HEK293 (cell line): Measurements from ENCODE around the gene AFDN.
A peak's percentile ranks its signal among the peaks of the same experiment; 100 is the strongest.

Source experiments
- CTCF ChIA-PET: fragments of 350-600 bp; formaldehyde crosslinking; extraction: SDS; loops from one replicate; lab custom pipeline; 2021; ENCODE audit warnings: antibody characterized with exemption; lab: Yijun Ruan, JAX
- POLR2A ChIA-PET: fragments of 300-600 bp; formaldehyde crosslinking; extraction: SDS; loops from one replicate; lab custom pipeline; 2020; ENCODE audit warnings: antibody characterized with exemption, inconsistent platforms; lab: Yijun Ruan, JAX
- H3K27ac ChIP-seq: fragments of 200-500 bp; sonication (Bioruptor generic); 2 replicates; pipeline ENCODE4 v1.5.1; 2014; ENCODE audit warnings: low read depth, low read length, control low read depth, inconsistent platforms; ENCODE audit errors: extremely low read depth
- H3K36me3 ChIP-seq, 2 experiments: fragments of 200-500 bp in 1 of 2; sonication (Bioruptor generic) in 1 of 2; 1 replicate in 1 of 2; 2 replicates in 1 of 2; pipeline ENCODE4 v1.5.1; 2014 to 2017; ENCODE audit warnings: inconsistent platforms in 2 of 2, low read length in 2 of 2; ENCODE audit not compliant: control insufficient read depth in 2 of 2, insufficient read depth in 1 of 2
- H3K4me1 ChIP-seq: fragments of 200-500 bp; sonication (Bioruptor generic); 2 replicates; pipeline ENCODE4 v1.5.1; 2014; ENCODE audit warnings: mild to moderate bottlenecking, low read length, inconsistent platforms; ENCODE audit not compliant: control insufficient read depth, insufficient read depth
- H3K4me3 ChIP-seq: 2 replicates; pipeline ENCODE4 v1.5.1; 2011; ENCODE audit warnings: low read depth, mild to moderate bottlenecking, control low read depth, low read length, moderate library complexity
- H3K9me3 ChIP-seq: fragments of 200-500 bp; sonication (Bioruptor generic); 2 replicates; pipeline ENCODE4 v1.5.1; 2014; ENCODE audit warnings: low read depth, low read length, inconsistent platforms; ENCODE audit not compliant: control insufficient read depth, insufficient read depth
- BCL11A ChIP-seq: fragments of 450-650 bp; formaldehyde crosslinking; IDR thresholded peaks from 2 replicates; pipeline ENCODE4 v1.5.1; 2016; ENCODE audit warnings: low read depth, missing biosample characterization, missing genetic modification characterization
- GLI2 ChIP-seq: fragments of 450-650 bp; formaldehyde crosslinking; IDR thresholded peaks from 2 replicates; pipeline ENCODE4; 2017; ENCODE audit warnings: missing biosample characterization, missing genetic modification characterization, low read depth, borderline replicate concordance
- GLIS2 ChIP-seq: fragments of 450-650 bp; formaldehyde crosslinking; IDR thresholded peaks from 2 replicates; pipeline ENCODE4 v1.5.1; 2016; ENCODE audit warnings: missing biosample characterization, missing genetic modification characterization
- HOXD13 ChIP-seq: sonication (generic); formaldehyde crosslinking; IDR thresholded peaks from 2 replicates; pipeline ENCODE4 v1.8.0; 2022; ENCODE audit warnings: missing genetic modification reagents, borderline replicate concordance
- KLF10 ChIP-seq: fragments of 450-650 bp; IDR thresholded peaks from 2 replicates; pipeline ENCODE4 v1.5.1; 2018; ENCODE audit warnings: missing biosample characterization, mild to moderate bottlenecking, missing genetic modification characterization
- KLF16 ChIP-seq: fragments of 450-650 bp; formaldehyde crosslinking; IDR thresholded peaks from 2 replicates; pipeline ENCODE4 v1.5.1; 2017; ENCODE audit warnings: missing biosample characterization, missing genetic modification characterization
- KLF8 ChIP-seq: fragments of 450-650 bp; formaldehyde crosslinking; IDR thresholded peaks from 2 replicates; pipeline ENCODE4 v1.5.1; 2016; ENCODE audit warnings: missing biosample characterization, missing genetic modification characterization
- MZF1 ChIP-seq: fragments of 450-650 bp; formaldehyde crosslinking; IDR thresholded peaks from 2 replicates; pipeline ENCODE4 v1.5.1; 2017; ENCODE audit warnings: missing biosample characterization, missing genetic modification characterization, borderline replicate concordance
- PATZ1 ChIP-seq: fragments of 450-650 bp; formaldehyde crosslinking; IDR thresholded peaks from 2 replicates; pipeline ENCODE4 v1.5.1; 2016; ENCODE audit warnings: missing biosample characterization, missing genetic modification characterization
- PRDM10 ChIP-seq: fragments of 450-650 bp; formaldehyde crosslinking; IDR thresholded peaks from 2 replicates; pipeline ENCODE4 v1.5.1; 2016; ENCODE audit warnings: missing biosample characterization, missing genetic modification characterization
- SETDB1 ChIP-seq: IDR thresholded peaks from one replicate; pipeline ENCODE4 v1.6.1; 2017; ENCODE audit warnings: mild to moderate bottlenecking, low read length, moderate library complexity, mixed read lengths; ENCODE audit not compliant: insufficient read length
- SP2 ChIP-seq: fragments of 450-650 bp; formaldehyde crosslinking; IDR thresholded peaks from 2 replicates; pipeline ENCODE4 v1.5.1; 2016; ENCODE audit warnings: missing biosample characterization, missing genetic modification characterization
- YY1 ChIP-seq: fragments of 450-650 bp; formaldehyde crosslinking; IDR thresholded peaks from 2 replicates; pipeline ENCODE4 v1.5.1; 2018; ENCODE audit warnings: missing biosample characterization, missing genetic modification characterization
- ZBTB11 ChIP-seq: fragments of 450-650 bp; formaldehyde crosslinking; conservative IDR thresholded peaks from 2 replicates; pipeline ENCODE4 v1.5.1; 2016; ENCODE audit warnings: low read depth, missing biosample characterization, missing genetic modification characterization
- ZBTB20 ChIP-seq: fragments of 450-650 bp; formaldehyde crosslinking; IDR thresholded peaks from 2 replicates; pipeline ENCODE4 v1.5.1; 2016; ENCODE audit warnings: missing biosample characterization, missing genetic modification characterization
- ZBTB26 ChIP-seq: fragments of 450-650 bp; formaldehyde crosslinking; optimal IDR thresholded peaks from 2 replicates; pipeline ENCODE3; 2016; ENCODE audit warnings: missing biosample characterization, mild to moderate bottlenecking, missing genetic modification characterization
- ZBTB8A ChIP-seq: fragments of 450-650 bp; formaldehyde crosslinking; IDR thresholded peaks from 2 replicates; pipeline ENCODE4 v1.5.1; 2016; ENCODE audit warnings: missing biosample characterization, missing genetic modification characterization
- ZNF10 ChIP-seq: fragments of 450-650 bp; formaldehyde crosslinking; IDR thresholded peaks from 2 replicates; pipeline ENCODE4 v1.5.1; 2017; ENCODE audit warnings: missing biosample characterization, missing genetic modification characterization
- ZNF16 ChIP-seq: fragments of 450-650 bp; formaldehyde crosslinking; IDR thresholded peaks from 2 replicates; pipeline ENCODE4 v1.5.1; 2016; ENCODE audit warnings: low read depth, missing biosample characterization, missing genetic modification characterization
- ZNF2 ChIP-seq: fragments of 450-650 bp; formaldehyde crosslinking; IDR thresholded peaks from 2 replicates; pipeline ENCODE4 v1.5.1; 2016; ENCODE audit warnings: missing biosample characterization, missing genetic modification characterization
- ZNF223 ChIP-seq: fragments of 450-650 bp; formaldehyde crosslinking; IDR thresholded peaks from 2 replicates; pipeline ENCODE4 v1.5.1; 2016; ENCODE audit warnings: missing biosample characterization, missing genetic modification characterization
- ZNF324 ChIP-seq: fragments of 450-650 bp; formaldehyde crosslinking; IDR thresholded peaks from 2 replicates; pipeline ENCODE4 v1.5.1; 2016; ENCODE audit warnings: missing biosample characterization, missing genetic modification characterization
- ZNF335 ChIP-seq: fragments of 450-650 bp; formaldehyde crosslinking; conservative IDR thresholded peaks from 2 replicates; pipeline ENCODE4 v1.5.1; 2016; ENCODE audit warnings: missing biosample characterization, missing genetic modification characterization
- ZNF341 ChIP-seq: fragments of 450-650 bp; formaldehyde crosslinking; IDR thresholded peaks from 2 replicates; pipeline ENCODE4; 2016; ENCODE audit warnings: low read depth, missing biosample characterization, missing genetic modification characterization
- ZNF549 ChIP-seq: fragments of 450-650 bp; IDR thresholded peaks from 2 replicates; pipeline ENCODE4 v1.5.1; 2018; ENCODE audit warnings: missing biosample characterization, missing genetic modification characterization, mild to moderate bottlenecking, inconsistent platforms, moderate library complexity
- ZNF600 ChIP-seq: fragments of 450-650 bp; formaldehyde crosslinking; IDR thresholded peaks from 2 replicates; pipeline ENCODE4 v1.5.1; 2016; ENCODE audit warnings: missing biosample characterization, missing genetic modification characterization
- ZSCAN30 ChIP-seq: fragments of 450-650 bp; IDR thresholded peaks from 2 replicates; pipeline ENCODE4 v1.5.1; 2018; ENCODE audit warnings: missing biosample characterization, mild to moderate bottlenecking, missing genetic modification characterization, moderate library complexity

The AFDN gene

GRCh38 chr6:167827583-167828324 lies 1.0 kb downstream of the AFDN start:
- H3K4me1 ChIP-seq = peaks cover 25% of the 10 kb centered on the region
- H3K9me3 ChIP-seq = no peaks in the 10 kb centered on the region
- H3K36me3 ChIP-seq = no peaks in the 10 kb centered on the region
- peak overlapping the region; percentile 92 for H3K4me3 ChIP-seq
- ChIA-PET CTCF (interaction anchor here (0.7 to 1.6 kb wide), 6 partner anchors 16 to 77 kb away, joined by 3 to 7 read pairs (median 4); no protein-coding TSS in a partner anchor), POLR2A (interaction anchor here (0.8 to 1.3 kb wide), 3 partner anchors 28 to 65 kb away, joined by 3 to 5 read pairs (median 3); no protein-coding TSS in a partner anchor)
- H3K27ac ChIP-seq = peak overlapping the region; percentile 78
- TF ChIP-seq ZBTB8A (tag by site-specific recombination) = peak; percentile 97
- TF ChIP-seq BCL11A (tag by site-specific recombination) = peak; percentile 35; the same call in 1 of the 2 replicates
- peak; percentile 25; the same call in 1 of the 2 replicates for TF ChIP-seq KLF8
- TF ChIP-seq GLI2 (tag by site-specific recombination) = no peak
- no peak for TF ChIP-seq HOXD13 (CRISPR knock-in tag)
- TF ChIP-seq YY1 (tag by site-specific recombination) = 0 out of 2 replicates have a peak, but pooled peaks have one; percentile 12
- TF ChIP-seq ZBTB20 (tag by site-specific recombination) = peak; percentile 80
- TF ChIP-seq ZNF10 = 0 out of 2 replicates have a peak, but pooled peaks have one; percentile 21
- 0 out of 2 replicates have a peak, but pooled peaks have one; percentile 30 for TF ChIP-seq KLF16 (tag by site-specific recombination)
- peak; percentile 53; the same call in 1 of the 2 replicates for TF ChIP-seq PATZ1 (tag by site-specific recombination)
- TF ChIP-seq ZNF549 (tag by site-specific recombination) = no peak
- TF ChIP-seq PRDM10 = peak; percentile 52; the same call in 1 of the 2 replicates
- peak; percentile 46 for TF ChIP-seq SP2 (tag by site-specific recombination)
- peak; percentile 84 for TF ChIP-seq ZNF335 (tag by site-specific recombination)
- TF ChIP-seq ZSCAN30 = peak; percentile 54; the same call in 1 of the 2 replicates
- TF ChIP-seq MZF1 = no peak
- TF ChIP-seq ZNF324 (tag by site-specific recombination) = no peak
- no peak for TF ChIP-seq SETDB1
- peak; percentile 89 for TF ChIP-seq ZNF341 (tag by site-specific recombination)
- peak; percentile 60; the same call in 1 of the 2 replicates for TF ChIP-seq GLIS2 (tag by site-specific recombination)
- 0 out of 2 replicates have a peak, but pooled peaks have one; percentile 5 for TF ChIP-seq KLF10 (tag by site-specific recombination)
- peak; percentile 78 for TF ChIP-seq ZNF600
- peak; percentile 84 for TF ChIP-seq ZBTB26 (tag by site-specific recombination)
- peak; percentile 45; the same call in 1 of the 2 replicates for TF ChIP-seq ZBTB11 (tag by site-specific recombination)
- peak; percentile 44; the same call in 1 of the 2 replicates for TF ChIP-seq ZNF223 (tag by site-specific recombination)
- TF ChIP-seq ZNF16 = no peak
- TF ChIP-seq ZNF2 (tag by site-specific recombination) = peak; percentile 39; the same call in 1 of the 2 replicates
